Left lung (tissue), 10 donors: Measurements from ENCODE around the gene PRRT4. TPM values are rescaled to one million over a fixed set of nuclear protein-coding genes. Genes with fewer than 3 reads are reported as not detected.

ENCODE experiments used
- ATAC-seq: fragments of 200-7000 bp; cut with Tn5 transposase; one replicate; pipeline ENCODE4 v1.9.1; 2020; ENCODE audit warnings: moderate library complexity
- DNase-seq, 4 donors: peaks; one replicate each; pipeline ENCODE4 v3.0.0-alpha.2; 2013 to 2020
- H3K27ac ChIP-seq, 2 donors: fragments of 200-600 bp; sonication (generic) in 1 of 2; one replicate each; pipeline versions ENCODE4 v1.5.0 to v1.8.0; 2020 to 2021
- H3K27me3 ChIP-seq, 2 donors: fragments of 200-600 bp; sonication (generic) in 1 of 2; one replicate each; pipeline versions ENCODE4 v1.5.0 to v1.8.0; 2020 to 2021
- H3K36me3 ChIP-seq, 2 donors: fragments of 200-600 bp; sonication (generic) in 1 of 2; one replicate each; pipeline versions ENCODE4 v1.5.0 to v1.8.0; 2020 to 2021
- H3K4me1 ChIP-seq, 2 donors: fragments of 200-600 bp; one replicate each; pipeline ENCODE4 v1.8.0; 2021
- H3K4me3 ChIP-seq, 2 donors: fragments of 200-600 bp; sonication (generic) in 1 of 2; one replicate each; pipeline versions ENCODE4 v1.5.0 to v1.8.0; 2020 to 2021; ENCODE audit warnings: mild to moderate bottlenecking in 1 of 2
- H3K9me3 ChIP-seq, 2 donors: fragments of 200-600 bp; sonication (generic) in 1 of 2; one replicate each; pipeline versions ENCODE4 v1.5.0 to v1.8.0; 2020 to 2021
- CTCF ChIP-seq, 2 donors: fragments of 200-600 bp; sonication (generic) in 1 of 2; IDR thresholded peaks; one replicate each; pipeline versions ENCODE4 v1.5.0 to v1.8.0; 2021; ENCODE audit warnings: antibody characterized with exemption in 2 of 2
- intact Hi-C, 2 donors: fragments of 100-400 bp; cut with DNase I; formaldehyde crosslinking; loops; one replicate each; pipeline versions ENCODE4 v1.11.2 to v1.14.2; 2022
- polyA plus RNA-seq, 6 donors: library from polyadenylated mRNA; unstranded; fragments of 120-200 nt; gene quantifications; one replicate each; pipeline ENCODE4 v1.2.1, GENCODE V29; 2013; ENCODE audit not compliant: insufficient read length in 6 of 6
- total RNA-seq, 2 donors: library from RNA; stranded (reverse); fragmentation: NEBNext Ultra II Directional; extraction: Animal tissue kit (Norgen Biotek cat#: 25700); gene quantifications; one replicate each; pipeline ENCODE4 v1.2.1, GENCODE V29; 2021
- donor health status: DM: no; HTN: yes; CAD: no.
- donor health status: DM: no; HTN: no; CAD: no.

Gene PRRT4
- total and polyA plus RNA-seq, 8 donors, result 0.42 to 3.8 (median 2.7) TPM

- TF ChIP-seq CTCF (IDR thresholded peaks at IDR 0.05), result no peak
- DNase-seq (no peak), ATAC-seq (no peak)
- intact Hi-C loops, result no loop called here
- Histone ChIP-seq H3K27me3 (no peaks in the 10 kb centered on the region), H3K4me1 (peaks cover 9 to 17% of the 10 kb centered on the region in 2 donors), H3K4me3 (no peak overlapping the region), H3K27ac (no peak overlapping the region), H3K36me3 (peaks cover 0 to 84% of the 10 kb centered on the region in 2 donors), H3K9me3 (no peaks in the 10 kb centered on the region)
Measured at GRCh38 chr7:128399991-128400390, 38.5 kb upstream of the PRRT4 start.

- Histone ChIP-seq H3K9me3 (no peaks in the 10 kb centered on the region), H3K27me3 (no peaks in the 10 kb centered on the region), H3K27ac (no peak overlapping the region), H3K4me3 (no peak overlapping the region), H3K36me3 (peaks cover 0 to 93% of the 10 kb centered on the region in 2 donors), H3K4me1 (peaks cover 0 to 5% of the 10 kb centered on the region in 2 donors)
- DNase-seq, result no peak
- TF ChIP-seq CTCF (IDR thresholded peaks at IDR 0.05), result no peak
- ATAC-seq, result peak; percentile 16
- intact Hi-C loops, result no loop called here
Measured at GRCh38 chr7:128398841-128399135, 37.3 kb upstream of the PRRT4 start.

- Histone ChIP-seq H3K4me1 (no peaks in the 10 kb centered on the region), H3K27me3 (no peaks in the 10 kb centered on the region), H3K4me3 (no peak overlapping the region), H3K9me3 (no peaks in the 10 kb centered on the region), H3K27ac (no peak overlapping the region), H3K36me3 (peaks cover 0 to 98% of the 10 kb centered on the region in 2 donors)
- intact Hi-C loops, result no loop called here
- peak; percentile 82 to 91 for TF ChIP-seq CTCF (IDR thresholded peaks at IDR 0.05)
- peak; percentile 87 for ATAC-seq
- DNase-seq, result peak in 1 of 4 donors; percentile 57
Measured at GRCh38 chr7:128398016-128398840, 36.7 kb upstream of the PRRT4 start.

GRCh38 chr7:128396357-128396756 is 34.9 kb upstream of the PRRT4 start:
- Histone ChIP-seq H3K4me1 (no peaks in the 10 kb centered on the region), H3K36me3 (peaks cover 0 to 100% of the 10 kb centered on the region in 2 donors), H3K27me3 (no peaks in the 10 kb centered on the region), H3K9me3 (no peaks in the 10 kb centered on the region), H3K27ac (no peak overlapping the region), H3K4me3 (no peak overlapping the region)
- intact Hi-C loops, result no loop called here
- DNase-seq (no peak), ATAC-seq (no peak)
- no peak for TF ChIP-seq CTCF (IDR thresholded peaks at IDR 0.05)

GRCh38 chr7:128395748-128396147 is 34.3 kb upstream of the PRRT4 start:
- Histone ChIP-seq H3K36me3 (peaks cover 0 to 96% of the 10 kb centered on the region in 2 donors), H3K4me1 (no peaks in the 10 kb centered on the region), H3K27me3 (no peaks in the 10 kb centered on the region), H3K27ac (no peak overlapping the region), H3K9me3 (no peaks in the 10 kb centered on the region), H3K4me3 (no peak overlapping the region)
- no peak for DNase-seq
- TF ChIP-seq CTCF (IDR thresholded peaks at IDR 0.05), result no peak
- no peak for ATAC-seq
- intact Hi-C loops, result no loop called here
